NCI-H69 (cell line): Measurements from ENCODE around the gene MSRB3.
"Not testable (repeated sequence)": the region's sequence is repeated elsewhere in the genome, so short reads cannot be mapped to it uniquely, and the experiment has no call there.

ENCODE experiments used
- DNase-seq: peaks from one replicate; lab custom pipeline; 2025; lab: John Stamatoyannopoulos, UW

The MSRB3 gene

DNA sequence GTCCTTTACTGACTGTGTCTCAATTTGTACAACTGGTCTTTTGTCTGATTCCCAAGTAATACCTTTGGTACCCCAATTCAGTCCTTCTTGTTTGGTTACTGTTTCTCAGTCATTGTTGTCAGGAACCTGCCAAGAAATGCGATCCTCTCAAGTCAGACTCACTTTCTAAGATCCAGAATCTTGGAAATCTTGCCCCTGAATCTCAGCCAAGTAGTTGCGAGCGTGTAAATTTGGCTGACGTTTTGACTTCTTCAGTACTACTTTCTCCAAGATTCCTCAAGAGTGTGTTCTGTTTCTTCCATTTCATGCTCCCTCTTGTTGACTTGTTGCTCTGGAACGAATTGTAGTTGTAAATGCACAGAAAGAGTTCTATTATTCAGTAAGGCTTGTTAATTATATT, 114.0 kb downstream of the MSRB3 start:
- no peak for DNase-seq

DNA sequence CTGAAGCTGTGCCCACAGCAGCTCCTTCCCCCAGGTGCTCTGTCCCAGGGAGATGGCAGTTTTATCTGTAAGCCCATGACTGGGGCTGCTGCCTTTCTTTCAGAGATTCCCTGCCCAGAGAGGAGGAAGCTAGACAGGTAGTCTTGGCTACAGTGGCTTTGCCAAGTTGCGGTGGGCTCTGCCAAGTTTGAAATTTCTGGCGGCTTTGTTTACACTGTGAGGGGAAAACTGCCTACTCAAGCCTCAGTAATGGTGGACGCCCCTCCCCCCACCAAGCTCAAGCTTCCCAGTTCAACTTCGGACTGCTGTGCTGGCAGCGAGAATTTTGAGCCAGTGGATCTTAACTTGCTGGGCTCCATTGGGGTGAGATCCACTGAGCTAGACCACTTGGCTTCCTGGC, 124.7 kb downstream of the MSRB3 start:
- DNase-seq = no peak

DNA sequence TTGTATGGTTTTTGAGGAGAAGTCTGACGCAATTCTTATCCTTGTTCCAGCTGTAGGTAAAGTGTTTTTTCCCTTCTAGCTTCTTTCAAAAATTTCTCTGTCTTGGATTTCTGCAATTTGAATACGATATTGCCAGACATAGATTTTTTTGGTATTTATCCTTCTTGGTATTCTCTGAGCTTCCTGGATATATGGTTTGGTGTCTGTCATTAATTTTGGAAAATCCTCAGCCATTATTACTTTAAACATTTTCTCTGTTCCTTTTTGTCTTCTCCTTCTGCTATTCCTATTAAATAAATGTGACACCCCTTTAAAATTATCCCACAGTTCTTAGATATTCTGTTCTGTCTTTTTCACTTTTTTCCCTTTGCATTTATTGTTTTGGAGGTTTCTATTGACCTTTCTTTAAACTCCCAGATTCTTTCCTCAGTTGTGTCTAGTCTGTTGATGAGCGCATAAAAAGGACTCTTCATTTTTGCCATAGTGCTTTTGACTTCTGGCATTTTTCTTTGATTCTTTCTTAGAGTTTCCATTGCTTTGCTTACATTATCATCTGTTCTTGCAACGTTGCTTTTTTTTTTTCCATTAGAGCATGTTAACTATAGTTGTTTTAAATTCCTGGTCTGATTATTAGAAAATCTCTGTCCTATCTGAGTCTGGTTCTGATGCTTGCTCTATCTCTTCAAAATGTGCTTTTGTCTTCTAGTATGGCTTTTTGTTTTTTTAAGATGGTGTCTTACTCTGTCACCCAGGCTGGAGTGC, 129.1 kb downstream of the MSRB3 start:
- DNase-seq = no peak

DNA sequence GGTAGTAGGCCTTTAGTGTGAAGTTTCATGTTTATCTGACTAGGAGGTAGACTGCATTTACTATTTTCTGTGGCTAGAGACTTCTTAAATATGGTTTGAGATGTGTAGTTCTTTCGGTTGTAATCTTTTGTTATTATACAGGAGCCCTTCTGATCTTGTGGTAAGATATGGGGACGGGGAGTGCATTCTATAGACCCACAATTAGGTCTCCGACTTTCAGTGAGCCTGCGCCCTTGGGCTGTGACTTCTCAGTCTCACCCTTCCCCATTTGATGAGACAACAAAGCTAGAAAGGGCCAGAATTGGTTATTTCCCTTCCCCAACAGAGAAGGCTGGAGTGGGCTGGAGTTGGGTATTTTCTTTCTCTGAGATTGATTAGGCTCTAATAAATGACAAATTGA, 130.0 kb downstream of the MSRB3 start:
- DNase-seq = no peak

DNA sequence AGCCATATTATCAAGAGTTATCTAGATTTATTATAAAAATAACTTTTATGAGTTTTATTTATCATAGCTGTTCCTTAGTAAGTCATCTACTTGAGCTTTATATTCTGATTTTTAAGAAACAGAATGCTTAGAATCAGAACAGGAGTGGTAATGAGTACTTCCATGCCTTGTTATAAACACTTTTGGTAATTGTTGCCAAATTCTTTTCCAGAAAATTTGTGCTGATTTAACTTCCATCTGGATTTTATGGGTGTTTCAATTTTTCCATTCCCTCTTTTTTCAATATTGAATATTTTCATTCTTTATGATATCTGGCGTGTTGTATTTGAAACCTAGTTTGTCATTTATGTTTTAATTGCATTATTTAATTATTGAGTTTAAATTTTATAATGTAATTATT, 131.2 kb downstream of the MSRB3 start:
- DNase-seq = no peak

DNA sequence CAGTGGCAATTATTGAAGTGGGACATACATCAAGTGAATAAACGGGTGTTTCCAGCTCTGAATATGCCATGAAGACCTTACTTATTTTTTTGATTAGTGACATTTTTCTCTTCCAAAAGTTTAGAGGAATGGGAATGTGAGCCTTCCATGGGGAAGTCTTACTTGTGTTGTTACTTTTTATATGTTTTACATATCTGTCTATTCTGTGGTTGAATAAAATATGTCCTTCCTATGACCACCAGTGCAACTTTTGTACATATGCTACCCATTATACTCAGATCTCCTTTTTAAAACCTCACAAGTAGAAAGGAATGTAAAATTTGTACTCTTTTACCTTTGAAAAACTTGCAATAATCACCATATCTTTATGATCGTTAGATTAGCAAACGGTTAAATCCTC, 132.7 kb downstream of the MSRB3 start:
- no peak for DNase-seq

DNA sequence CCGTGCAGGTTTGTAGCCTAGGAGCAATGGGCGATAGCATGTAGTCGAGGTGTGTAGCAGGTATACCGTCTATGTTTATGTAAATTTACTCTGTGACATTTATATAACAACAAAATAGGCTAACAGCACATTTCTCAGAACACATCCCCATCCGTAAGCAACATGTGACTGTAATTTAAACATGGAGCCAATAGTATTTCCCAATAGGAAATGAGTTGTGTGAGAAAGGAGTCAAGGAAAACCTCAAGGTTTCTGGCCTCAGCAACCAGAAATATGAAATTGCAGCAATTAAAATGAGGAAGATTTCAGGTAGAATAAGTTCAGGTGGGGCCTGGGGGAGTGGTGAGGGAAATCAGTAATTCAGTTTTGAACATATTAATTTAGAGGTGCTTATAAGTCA, 136.0 kb downstream of the MSRB3 start:
- DNase-seq = no peak

DNA sequence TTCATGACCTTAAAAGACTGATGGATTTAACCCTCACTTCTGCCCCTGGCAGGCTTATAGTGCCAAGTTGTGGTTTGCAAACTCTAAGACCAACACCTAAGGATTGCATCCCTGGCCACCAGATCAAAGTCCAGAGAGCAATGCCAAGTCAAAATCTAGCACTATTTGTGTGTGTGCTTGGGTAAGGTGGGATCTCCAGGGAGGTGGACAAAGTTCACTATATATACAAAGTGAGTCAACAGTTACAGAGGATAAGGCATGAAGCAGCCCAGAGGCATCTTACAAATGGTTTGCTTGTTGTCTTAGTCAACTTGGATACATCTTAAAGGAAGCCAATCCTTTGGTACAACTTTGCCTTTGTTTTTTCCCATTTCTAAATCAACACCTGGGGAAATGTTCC, 137.3 kb downstream of the MSRB3 start:
- no peak for DNase-seq

DNA sequence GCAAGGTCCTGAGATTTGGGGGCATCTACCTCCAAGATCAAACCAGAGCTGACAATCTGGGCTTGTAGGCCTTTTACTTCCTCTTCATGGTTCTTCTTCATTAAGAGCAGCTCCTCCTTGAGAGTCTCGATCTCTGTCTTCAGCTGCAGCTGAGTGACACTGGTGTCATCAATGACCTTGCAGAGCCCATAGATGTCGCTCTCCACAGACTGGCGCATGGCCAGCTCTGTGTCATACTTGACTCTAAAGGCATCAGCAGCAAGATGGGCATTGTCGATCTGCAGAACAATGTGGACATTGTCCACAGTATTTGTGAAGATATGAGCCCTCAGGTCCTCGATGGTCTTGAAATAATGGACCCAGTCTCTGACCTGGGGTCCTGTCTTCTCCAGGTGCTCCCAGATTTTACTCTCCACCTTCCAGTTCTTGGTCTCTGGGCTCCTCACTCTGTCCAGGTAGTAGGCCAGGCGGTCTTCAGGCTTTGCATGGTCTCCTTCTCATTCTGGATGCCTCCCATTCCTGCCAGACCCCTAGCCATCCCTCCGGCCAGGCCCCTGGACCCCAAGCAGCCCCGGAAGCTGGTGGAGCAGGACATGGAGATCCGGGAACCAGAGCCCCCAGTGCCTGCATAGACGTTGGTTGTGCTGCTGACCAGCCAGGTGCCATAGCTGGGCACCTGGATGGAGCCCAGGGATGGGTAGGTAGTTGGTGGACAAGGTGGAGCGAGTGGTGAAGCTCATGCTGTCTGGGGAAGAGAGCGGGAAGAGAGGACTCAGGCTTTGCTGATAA, 141.0 kb downstream of the MSRB3 start:
- DNase-seq = no peak

DNA sequence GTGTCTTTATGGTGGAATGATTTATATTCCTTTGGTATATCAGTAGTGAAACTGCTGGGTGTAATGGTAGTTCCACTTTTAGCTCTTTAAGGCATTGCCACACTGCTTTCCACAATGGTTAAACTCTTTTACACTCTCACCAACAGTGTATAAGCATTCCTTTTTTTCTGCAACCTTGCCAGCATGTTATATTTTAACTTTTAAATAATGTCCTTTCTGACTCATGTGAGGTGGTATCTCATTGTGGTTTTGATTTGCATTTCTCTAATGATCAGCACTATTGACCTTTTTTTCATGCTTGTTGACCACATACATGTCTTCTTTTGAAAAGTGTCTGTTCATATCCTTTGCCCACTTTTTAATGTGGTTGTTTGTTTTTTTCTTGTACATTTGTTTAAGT, 142.5 kb downstream of the MSRB3 start:
- no peak for DNase-seq

DNA sequence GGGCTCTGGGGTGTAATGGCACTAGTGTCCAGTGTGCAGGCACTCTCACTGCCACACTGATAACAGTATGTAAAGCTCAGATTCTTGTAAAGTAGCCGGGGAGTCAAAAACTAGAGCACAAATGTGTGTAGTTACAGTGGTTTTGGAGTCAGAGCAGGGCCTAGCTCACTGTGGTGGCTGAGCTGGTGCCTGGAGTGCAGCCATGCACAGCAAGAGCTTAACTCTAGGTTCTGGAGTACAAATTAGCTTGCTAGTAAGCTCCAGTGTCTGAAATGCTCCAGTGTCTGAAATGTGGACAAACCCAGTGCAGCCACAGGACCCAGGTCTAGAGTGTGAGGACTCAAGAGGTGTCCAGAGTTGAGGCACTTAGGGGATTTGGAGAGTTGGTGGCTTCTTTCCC, 149.2 kb downstream of the MSRB3 start:
- no peak for DNase-seq

DNA sequence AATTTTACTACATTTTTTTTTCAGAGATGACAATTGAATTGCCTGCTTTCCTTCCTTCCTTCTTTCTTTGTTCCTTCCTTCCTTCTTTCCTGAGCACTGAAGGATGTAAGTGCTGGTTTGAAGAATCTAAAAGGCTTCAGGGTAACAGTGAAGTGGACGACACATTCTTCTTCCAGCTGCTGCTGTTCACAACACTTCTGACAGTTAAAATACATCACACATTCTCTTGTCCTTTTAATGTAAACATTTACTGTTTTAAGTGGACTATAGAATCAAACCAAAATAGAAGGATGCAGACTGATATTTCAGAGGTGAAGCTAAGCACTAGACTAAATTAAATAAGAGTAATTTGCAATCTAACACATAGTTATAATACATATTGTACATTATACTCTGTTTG, 151.5 kb downstream of the MSRB3 start:
- no peak for DNase-seq

DNA sequence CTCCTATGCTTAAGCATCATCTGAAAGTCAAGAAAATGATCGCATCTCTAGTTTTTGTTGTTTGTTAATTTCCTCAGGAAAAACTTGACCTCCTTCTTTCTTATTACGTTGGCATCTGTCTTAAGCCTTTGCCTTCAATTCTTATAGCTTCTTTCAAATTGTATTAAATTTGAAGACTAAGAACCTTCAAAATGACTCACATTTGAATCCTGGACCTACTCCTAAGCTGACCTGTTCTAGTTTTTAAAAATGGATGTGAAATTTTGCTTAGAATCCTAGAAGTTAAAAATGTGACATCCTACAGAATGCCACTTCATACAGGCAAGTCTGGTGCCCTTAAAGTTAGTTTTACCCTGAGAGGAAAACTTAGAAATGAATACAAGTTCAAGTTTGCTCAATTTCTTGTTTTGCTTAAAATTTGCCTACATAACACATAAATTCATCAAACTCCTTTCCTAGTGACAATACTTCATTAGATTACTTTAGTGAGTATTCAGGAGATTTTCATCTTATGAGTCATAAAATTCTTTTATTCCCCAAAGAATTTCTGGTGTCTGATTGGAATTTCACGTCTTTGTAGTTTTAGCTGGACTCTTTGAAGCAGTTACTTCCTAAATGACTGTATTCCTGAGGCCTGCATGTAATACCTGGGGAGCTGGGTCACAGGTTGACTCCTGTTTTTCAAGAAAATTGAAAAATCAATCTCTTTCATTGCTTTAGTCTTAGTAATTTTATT, 152.3 kb downstream of the MSRB3 start:
- no peak for DNase-seq

DNA sequence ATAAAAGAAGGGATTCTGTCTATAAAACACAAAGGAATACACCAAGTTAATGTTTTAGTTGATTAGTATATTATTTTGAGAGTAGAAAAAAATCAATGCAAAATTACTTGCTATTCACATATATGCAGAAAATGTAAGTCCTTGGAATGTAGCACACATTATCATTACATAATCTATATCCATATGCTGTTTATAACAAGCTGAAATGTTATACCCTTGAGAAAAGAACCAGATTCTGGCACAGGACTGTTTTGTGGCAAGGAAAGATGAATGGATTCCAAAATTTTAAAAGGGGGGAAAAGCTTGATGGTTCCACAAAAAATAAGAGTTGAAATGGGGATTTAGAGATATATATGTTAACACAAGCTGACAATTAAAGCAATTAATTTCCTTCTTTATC, 153.6 kb downstream of the MSRB3 start:
- DNase-seq = no peak

DNA sequence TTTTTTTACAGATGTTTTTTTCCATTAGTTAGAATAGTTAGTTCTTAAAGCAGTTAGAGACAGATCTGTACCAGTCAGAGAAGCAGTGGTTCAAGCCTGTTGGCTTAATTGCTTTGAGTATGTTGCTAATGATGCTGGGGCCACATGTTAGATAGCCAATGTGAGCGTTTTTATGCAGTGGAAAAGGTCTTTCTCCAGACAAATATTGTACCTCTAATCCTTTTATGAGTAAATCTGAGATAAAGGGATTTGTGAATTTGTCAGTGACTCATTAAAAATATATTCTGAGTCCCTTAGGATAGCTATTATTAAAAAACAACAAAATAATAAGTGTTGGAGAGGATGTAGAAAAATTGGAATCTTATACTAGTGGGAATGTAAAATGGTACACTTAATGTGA, 154.2 kb downstream of the MSRB3 start:
- no peak for DNase-seq

DNA sequence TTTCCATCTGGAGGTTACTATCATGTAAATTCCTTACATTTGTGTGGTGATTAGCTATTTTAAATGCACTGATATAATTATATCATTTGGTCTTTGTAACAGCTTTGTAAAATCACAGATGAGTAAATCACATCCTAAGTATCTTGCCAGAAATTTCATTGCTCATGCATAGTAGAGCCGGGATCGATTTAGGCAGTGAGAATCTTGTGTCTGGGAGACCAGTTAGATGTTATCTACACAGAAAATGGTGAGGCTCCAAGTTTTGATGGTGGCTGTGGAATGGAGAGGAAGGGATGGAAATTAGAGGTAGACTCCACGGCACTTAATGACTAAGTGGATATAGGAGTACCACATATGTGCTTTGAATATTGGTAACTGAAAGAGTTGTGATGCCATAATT, 156.3 kb downstream of the MSRB3 start:
- DNase-seq = no peak

DNA sequence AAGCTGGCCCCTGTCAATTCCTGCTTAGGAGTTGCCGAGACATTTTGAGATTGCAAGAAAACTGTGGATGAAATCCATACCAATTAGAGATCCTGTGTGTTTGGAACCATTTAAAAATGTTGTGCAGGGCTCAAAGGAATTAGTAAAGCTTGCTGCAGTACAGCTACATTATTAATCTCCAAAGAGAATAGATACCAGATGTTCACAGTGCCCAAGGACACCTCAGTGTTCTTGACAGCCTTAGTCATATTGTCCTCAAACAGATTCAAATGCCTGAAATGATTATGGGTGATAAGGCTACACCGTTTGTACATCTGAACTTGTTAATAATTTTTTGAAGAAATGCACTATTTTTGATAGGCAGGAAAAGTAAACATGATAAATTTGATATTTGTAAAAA, 164.6 kb downstream of the MSRB3 start:
- no peak for DNase-seq

DNA sequence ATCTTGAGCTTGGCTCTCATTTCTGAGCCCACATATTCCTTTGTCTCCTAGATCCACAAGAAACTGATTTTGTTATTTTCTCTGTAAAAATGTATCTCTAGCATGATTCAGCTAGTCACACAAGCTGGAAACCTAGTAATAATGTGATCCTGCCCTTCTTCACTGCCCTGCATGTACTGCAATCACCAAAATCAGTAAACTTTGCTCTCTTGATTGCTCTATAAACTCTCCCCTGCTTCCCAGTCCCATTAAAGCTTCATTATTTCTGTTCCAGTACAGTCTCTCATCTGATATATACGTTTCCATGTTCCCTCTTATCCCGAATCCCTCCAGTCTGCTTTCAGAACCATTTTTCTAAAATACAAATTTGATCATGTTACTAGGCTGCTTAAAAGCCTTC, 166.5 kb downstream of the MSRB3 start:
- no peak for DNase-seq

DNA sequence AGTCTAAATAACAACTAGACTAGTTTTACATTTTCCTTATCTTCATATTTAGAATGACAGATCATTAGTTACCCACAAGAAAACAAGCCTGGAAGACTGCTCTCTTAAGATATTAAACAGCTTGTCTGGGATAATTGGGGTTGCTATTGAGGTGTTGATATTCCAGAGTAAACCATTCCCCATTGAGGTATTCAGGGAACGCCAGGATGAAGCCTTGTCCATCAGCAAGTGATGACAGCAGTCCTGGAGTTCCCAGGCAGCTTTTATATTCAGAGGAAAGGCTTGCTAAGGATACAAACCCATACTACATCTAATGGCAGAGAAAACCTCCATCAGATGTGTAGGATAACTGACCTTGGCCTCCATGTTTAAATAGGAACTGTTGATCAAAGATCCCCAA, 168.4 kb downstream of the MSRB3 start:
- no peak for DNase-seq

DNA sequence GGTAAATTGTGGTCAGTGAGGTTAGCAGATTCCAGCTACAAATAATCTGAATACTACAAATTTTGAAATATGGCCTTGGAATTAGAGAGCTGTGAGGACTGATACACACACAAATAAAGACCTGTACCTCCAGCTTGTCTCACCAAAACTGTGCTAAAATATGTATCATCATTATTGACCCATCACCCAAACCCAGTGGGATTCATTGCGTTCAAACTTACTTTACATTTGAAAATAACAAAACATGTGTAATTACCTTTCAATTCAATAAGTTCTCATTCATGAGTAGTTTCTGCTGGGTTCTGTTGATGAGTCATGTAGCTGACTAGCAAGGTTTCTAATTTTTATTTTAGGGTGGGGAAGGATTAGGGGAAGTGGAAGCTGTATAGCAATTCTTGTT, 170.9 kb downstream of the MSRB3 start:
- no peak for DNase-seq

DNA sequence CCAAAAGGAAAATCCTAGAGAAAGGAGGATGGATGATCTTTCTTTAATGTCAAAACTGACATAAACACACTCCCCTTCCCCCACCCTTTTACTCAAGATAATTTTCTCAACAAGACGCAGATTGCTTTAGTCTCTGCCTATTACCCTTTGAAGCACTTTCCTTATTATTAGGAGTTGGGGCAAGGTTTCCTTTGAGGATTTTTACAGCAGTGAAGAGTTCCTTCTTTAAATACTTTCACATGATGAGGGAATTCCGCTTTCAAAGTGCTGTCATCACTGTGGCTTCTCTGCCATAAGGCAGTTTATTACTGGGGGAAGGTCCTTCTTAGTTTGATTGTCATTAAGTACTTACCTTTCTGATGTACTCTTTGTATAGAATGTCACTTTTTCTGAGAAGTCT, 172.1 kb downstream of the MSRB3 start:
- no peak for DNase-seq

DNA sequence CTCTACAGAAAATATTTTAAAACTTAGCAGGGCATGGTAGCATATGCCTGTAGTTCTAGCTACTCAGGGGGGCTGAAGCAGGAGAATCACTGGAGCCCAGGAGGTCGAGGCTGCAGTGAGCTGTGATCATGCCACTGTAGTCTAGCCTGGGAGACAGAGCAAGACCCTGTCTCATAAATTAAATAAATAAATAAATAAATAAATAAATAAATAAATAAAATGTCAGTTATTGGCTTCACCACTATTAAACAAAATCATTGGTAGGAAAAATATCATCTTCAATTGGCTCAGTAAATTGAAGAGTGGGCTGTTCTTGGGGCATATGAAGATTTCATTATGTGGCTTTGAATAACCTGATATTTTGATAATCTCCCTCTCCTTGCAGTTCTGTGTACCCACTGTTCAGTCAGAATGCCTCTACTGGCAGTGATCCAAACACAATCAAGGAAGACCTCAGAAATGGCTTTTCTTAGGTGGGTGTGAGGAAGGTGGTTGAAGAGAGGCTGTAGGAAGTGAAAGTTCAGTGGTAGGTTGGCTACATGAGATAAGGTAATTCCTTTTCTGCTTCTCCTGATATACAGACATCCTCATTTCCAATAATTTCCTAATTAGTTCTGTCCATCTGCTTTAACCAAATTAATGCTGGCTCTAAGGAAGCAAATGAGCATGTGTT, 175.8 kb downstream of the MSRB3 start:
- no peak for DNase-seq

DNA sequence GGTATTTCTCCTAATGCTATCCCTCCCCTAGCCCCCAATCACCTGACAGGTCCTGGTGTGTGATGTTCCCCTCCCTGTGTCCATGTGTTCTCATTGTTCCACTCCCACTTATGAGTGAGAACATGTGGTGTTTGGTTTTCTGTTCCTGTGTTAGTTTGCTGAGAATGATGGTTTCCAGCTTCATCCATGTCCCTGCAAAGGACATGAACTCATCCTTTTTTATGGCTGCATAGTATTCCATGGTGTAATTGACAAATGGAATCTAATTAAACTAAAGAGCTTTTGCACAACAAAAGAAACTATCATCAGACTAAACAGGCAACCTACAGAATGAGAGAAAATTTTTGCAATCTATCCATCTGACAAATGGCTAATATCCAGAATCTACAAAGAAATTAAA, 178.9 kb downstream of the MSRB3 start:
- not testable (repeated sequence) for DNase-seq
